MCF 10A (cell line): ENCODE data around the gene DNAJA4. TPM values are rescaled to one million over a fixed set of nuclear protein-coding genes. Genes with fewer than 3 reads are reported as not detected.

ENCODE experiments used
- BruUV-seq: library from RNA; stranded (reverse); fragments of 400-500 nt; replicated peaks from 2 replicates; lab custom pipeline; 2021; lab: Mats Ljungman, UMichigan
- CTCF ChIA-PET: fragments of 300-600 bp; sonication (Branson Sonifier 250); formaldehyde crosslinking; extraction: SDS; loops from one replicate; lab custom pipeline; 2021; ENCODE audit warnings: antibody characterized with exemption, inconsistent platforms; lab: Yijun Ruan, JAX
- POLR2A ChIA-PET: fragments of 300-600, 350-650 bp; sonication (Branson Sonifier 250); formaldehyde crosslinking; extraction: SDS; loops from one replicate; lab custom pipeline; 2020; ENCODE audit warnings: antibody characterized with exemption, inconsistent platforms; lab: Yijun Ruan, JAX
- DNase-seq: peaks from one replicate; pipeline ENCODE4 v3.0.0-alpha.2; 2018; ENCODE audit not compliant: unreplicated experiment
- H3K27ac Mint-ChIP-seq: one replicate; pipeline ENCODE4 v1.8.0; 2022; ENCODE audit warnings: mild to moderate bottlenecking, low read depth, mixed read lengths; ENCODE audit not compliant: unreplicated experiment
- H3K27me3 Mint-ChIP-seq: one replicate; pipeline ENCODE4 v1.8.0; 2022; ENCODE audit warnings: mixed read lengths; ENCODE audit not compliant: insufficient read depth, unreplicated experiment
- H3K36me3 Mint-ChIP-seq: one replicate; pipeline ENCODE4 v1.8.0; 2022; ENCODE audit warnings: mild to moderate bottlenecking, moderate library complexity, mixed read lengths; ENCODE audit not compliant: insufficient read depth, unreplicated experiment
- H3K4me1 Mint-ChIP-seq: one replicate; pipeline ENCODE4 v1.8.0; 2022; ENCODE audit warnings: mixed read lengths; ENCODE audit not compliant: insufficient read depth, unreplicated experiment
- H3K4me3 Mint-ChIP-seq: one replicate; pipeline ENCODE4 v1.8.0; 2022; ENCODE audit warnings: mild to moderate bottlenecking, moderate library complexity, mixed read lengths; ENCODE audit not compliant: unreplicated experiment
- H3K9me3 Mint-ChIP-seq: one replicate; pipeline ENCODE4 v1.8.0; 2022; ENCODE audit warnings: mixed read lengths; ENCODE audit not compliant: unreplicated experiment
- intact Hi-C: fragments of 100-400 bp; cut with micrococcal nuclease; formaldehyde crosslinking; loops from 2 replicates; pipeline ENCODE4 v1.14.1; 2022
- total RNA-seq: library from RNA; stranded (reverse); gene quantifications from 2 replicates; pipeline ENCODE4 v1.2.3, GENCODE V29; 2022
- TF ChIP-seq, protein P1 (sequence below): fragments of 200-600 bp; IDR thresholded peaks from one replicate; pipeline ENCODE4 v1.8.0; 2022; ENCODE audit warnings: antibody characterized with exemption, mild to moderate bottlenecking; ENCODE audit not compliant: unreplicated experiment

Gene DNAJA4
- total RNA-seq, 1 experiment from 2014 or later = not detected

DNA sequence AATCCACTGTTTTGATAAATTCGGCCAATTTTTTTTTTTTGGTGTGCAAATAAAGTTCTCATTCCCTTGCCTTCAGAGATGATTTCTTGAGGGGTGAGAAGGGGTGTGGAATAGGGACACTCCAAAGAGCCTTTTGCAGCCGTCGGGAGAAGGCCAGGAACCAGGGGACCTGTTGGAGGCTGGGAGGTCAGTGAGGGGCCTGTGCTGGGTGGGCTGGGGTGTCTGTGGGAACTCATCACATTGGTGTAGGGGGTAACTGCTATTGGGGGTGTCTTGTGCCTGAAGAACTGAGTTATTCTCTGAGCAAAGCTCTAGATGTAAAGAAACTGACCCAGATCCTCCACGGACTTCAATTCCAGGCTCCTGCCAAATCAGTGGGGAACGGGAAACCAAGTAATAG lies 48.6 kb downstream of the DNAJA4 start:
- CTCF ChIA-PET = interaction anchor here (0.5 to 13.1 kb wide), 4 partner anchors 10 to 402 kb away, joined by 3 to 222 read pairs (median 3); no protein-coding TSS in a partner anchor
- Mint-ChIP-seq H3K9me3 (no peaks in the 10 kb centered on the region), H3K27ac (no peak overlapping the region), H3K4me1 (peaks cover 5% of the 10 kb centered on the region), H3K27me3 (no peaks in the 10 kb centered on the region), H3K4me3 (no peak overlapping the region), H3K36me3 (no peaks in the 10 kb centered on the region)
- no TSS peak for BruUV-seq
- intact Hi-C loops = no loop called here
- no peak for DNase-seq
- POLR2A ChIA-PET = interaction anchor here (0.7 kb wide), 1 partner anchor 15 kb away, joined by 3 read pairs; no protein-coding TSS in a partner anchor
- TF ChIP-seq, protein P1, sequence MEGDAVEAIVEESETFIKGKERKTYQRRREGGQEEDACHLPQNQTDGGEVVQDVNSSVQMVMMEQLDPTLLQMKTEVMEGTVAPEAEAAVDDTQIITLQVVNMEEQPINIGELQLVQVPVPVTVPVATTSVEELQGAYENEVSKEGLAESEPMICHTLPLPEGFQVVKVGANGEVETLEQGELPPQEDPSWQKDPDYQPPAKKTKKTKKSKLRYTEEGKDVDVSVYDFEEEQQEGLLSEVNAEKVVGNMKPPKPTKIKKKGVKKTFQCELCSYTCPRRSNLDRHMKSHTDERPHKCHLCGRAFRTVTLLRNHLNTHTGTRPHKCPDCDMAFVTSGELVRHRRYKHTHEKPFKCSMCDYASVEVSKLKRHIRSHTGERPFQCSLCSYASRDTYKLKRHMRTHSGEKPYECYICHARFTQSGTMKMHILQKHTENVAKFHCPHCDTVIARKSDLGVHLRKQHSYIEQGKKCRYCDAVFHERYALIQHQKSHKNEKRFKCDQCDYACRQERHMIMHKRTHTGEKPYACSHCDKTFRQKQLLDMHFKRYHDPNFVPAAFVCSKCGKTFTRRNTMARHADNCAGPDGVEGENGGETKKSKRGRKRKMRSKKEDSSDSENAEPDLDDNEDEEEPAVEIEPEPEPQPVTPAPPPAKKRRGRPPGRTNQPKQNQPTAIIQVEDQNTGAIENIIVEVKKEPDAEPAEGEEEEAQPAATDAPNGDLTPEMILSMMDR = no peak

DNA sequence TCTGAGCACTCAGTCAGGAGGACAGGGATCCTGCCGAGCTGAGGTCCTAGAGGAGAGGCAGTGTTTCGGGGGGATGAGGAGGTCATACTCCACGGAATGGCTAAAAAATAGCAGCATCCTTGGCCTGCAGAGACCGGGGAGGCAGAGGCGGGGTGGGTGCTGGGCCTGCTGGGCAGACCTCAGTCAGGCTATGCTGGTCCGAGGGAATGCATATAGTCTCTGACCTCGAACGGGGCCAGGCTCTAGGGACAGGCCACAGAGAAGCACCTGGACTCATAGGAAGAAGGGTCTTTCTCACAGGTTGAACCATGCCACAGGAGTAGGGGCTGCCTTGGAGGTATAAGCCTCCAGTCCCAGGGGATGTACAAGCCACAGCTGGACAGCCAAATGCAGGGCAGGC lies 49.0 kb downstream of the DNAJA4 start:
- Mint-ChIP-seq H3K9me3 (no peaks in the 10 kb centered on the region), H3K4me1 (peaks cover 5% of the 10 kb centered on the region), H3K4me3 (no peak overlapping the region), H3K27ac (no peak overlapping the region), H3K27me3 (no peaks in the 10 kb centered on the region), H3K36me3 (no peaks in the 10 kb centered on the region)
- BruUV-seq = no TSS peak
- ChIA-PET POLR2A (no interaction called here), CTCF (interaction anchor here (13.1 kb wide), 1 partner anchor 107 kb away, joined by 222 read pairs; no protein-coding TSS in a partner anchor)
- intact Hi-C loops = no loop called here
- DNase-seq = no peak
- TF ChIP-seq, protein P1 = no peak

- Mint-ChIP-seq H3K36me3 (no peaks in the 10 kb centered on the region), H3K27me3 (no peaks in the 10 kb centered on the region), H3K4me1 (peaks cover 5% of the 10 kb centered on the region), H3K9me3 (no peaks in the 10 kb centered on the region), H3K27ac (no peak overlapping the region), H3K4me3 (no peak overlapping the region)
- no peak for DNase-seq
- no TSS peak for BruUV-seq
- TF ChIP-seq, protein P1 = no peak
- intact Hi-C loops = no loop called here
- ChIA-PET CTCF (interaction anchor here (13.1 kb wide), 1 partner anchor 106 kb away, joined by 222 read pairs; no protein-coding TSS in a partner anchor), POLR2A (no interaction called here)
These were observed 49.8 kb downstream of the DNAJA4 start for GRCh38 chr15:78314181-78314581.

- intact Hi-C loops = no loop called here
- Mint-ChIP-seq H3K27me3 (no peaks in the 10 kb centered on the region), H3K27ac (no peak overlapping the region), H3K4me3 (no peak overlapping the region), H3K36me3 (no peaks in the 10 kb centered on the region), H3K4me1 (peaks cover 5% of the 10 kb centered on the region), H3K9me3 (no peaks in the 10 kb centered on the region)
- ChIA-PET POLR2A (interaction anchor here (0.6 kb wide), 1 partner anchor 16 kb away, joined by 3 read pairs; the partner anchor contains the start of gene SKIC8), CTCF (interaction anchor here (0.7 to 3.0 kb wide), 2 partner anchors 105 to 107 kb away, joined by 3 to 11 read pairs; no protein-coding TSS in a partner anchor)
- TF ChIP-seq, protein P1 = no peak
- no TSS peak for BruUV-seq
- peak; percentile 31 for DNase-seq
These were observed 51.4 kb downstream of the DNAJA4 start for GRCh38 chr15:78315686-78316282.
